Activated CD4-positive, alpha-beta T cell treated with anti-CD3 and anti-CD28 coated beads for 36 hours (primary cell): Measurements from ENCODE around the gene SNX15. TPM values are rescaled to one million over a fixed set of nuclear protein-coding genes. Genes with fewer than 3 reads are reported as not detected.

Experiments used
- ATAC-seq: fragments of 200-7000 bp; cut with Tn5 transposase; one replicate; pipeline ENCODE4 v1.10.0; 2021; ENCODE audit warnings: mild to moderate bottlenecking, moderate library complexity
- CTCF ChIA-PET: fragments of 350-600 bp; sonication (Branson Sonifier 250); formaldehyde crosslinking; loops from one replicate; lab custom pipeline; 2021; ENCODE audit warnings: antibody characterized with exemption; lab: Charles Lee
- POLR2A ChIA-PET: fragments of 350-600 bp; sonication (Branson Sonifier 250); formaldehyde crosslinking; loops from one replicate; lab custom pipeline; 2021; ENCODE audit warnings: antibody characterized with exemption, inconsistent platforms; lab: Charles Lee
- DNase-seq: peaks from one replicate; pipeline ENCODE4 v3.0.0-alpha.2; 2020
- H3K27ac Mint-ChIP-seq: one replicate; pipeline ENCODE4 v1.8.0; 2021; ENCODE audit warnings: mixed read lengths
- H3K27me3 Mint-ChIP-seq: one replicate; pipeline ENCODE4 v1.8.0; 2021; ENCODE audit warnings: mixed read lengths
- H3K36me3 Mint-ChIP-seq: one replicate; pipeline ENCODE4 v1.8.0; 2021; ENCODE audit warnings: low read depth, mixed read lengths
- H3K4me1 Mint-ChIP-seq: one replicate; pipeline ENCODE4 v1.8.0; 2021; ENCODE audit warnings: mixed read lengths
- H3K4me3 Mint-ChIP-seq: one replicate; pipeline ENCODE4 v1.8.0; 2021; ENCODE audit warnings: mild to moderate bottlenecking, moderate library complexity, mixed read lengths
- H3K9me3 Mint-ChIP-seq: one replicate; pipeline ENCODE4 v1.8.0; 2021; ENCODE audit warnings: low read depth, mixed read lengths
- intact Hi-C, 2 experiments: fragments of 100-400 bp; cut with DNase I in 1 of 2; cut with micrococcal nuclease in 1 of 2; formaldehyde crosslinking; loops; one replicate each; pipeline versions ENCODE4 v1.14.2 to v1.15.1; 2022 to 2024; cut with DNase I, micrococcal nuclease
- total RNA-seq, 2 experiments: library from RNA; stranded (reverse); gene quantifications; one replicate each; pipeline ENCODE4 v1.2.3, GENCODE V29; 2021

SNX15 gene
- total RNA-seq, 2 experiments from 2014 or later: 12.1 to 14.2 TPM

GRCh38 chr11:65057526-65057925 lies 30.3 kb downstream of the SNX15 start:
- no peak overlapping the region for H3K4me3 Mint-ChIP-seq
- ChIA-PET CTCF (interaction anchor here (0.5 kb wide), 1 partner anchor 1504 kb away, joined by 3 read pairs; no protein-coding TSS in a partner anchor), POLR2A (no interaction called here)
- DNase-seq (no peak), ATAC-seq (no peak)
- H3K27me3 Mint-ChIP-seq: no peaks in the 10 kb centered on the region
- intact Hi-C loops: no loop called here
- H3K36me3 Mint-ChIP-seq: no peaks in the 10 kb centered on the region
- no peak overlapping the region for H3K27ac Mint-ChIP-seq
- no peaks in the 10 kb centered on the region for H3K9me3 Mint-ChIP-seq
- peaks cover 21% of the 10 kb centered on the region for H3K4me1 Mint-ChIP-seq

- Mint-ChIP-seq H3K4me1 (peaks cover 21% of the 10 kb centered on the region), H3K27ac (no peak overlapping the region), H3K4me3 (no peak overlapping the region), H3K9me3 (no peaks in the 10 kb centered on the region), H3K27me3 (no peaks in the 10 kb centered on the region), H3K36me3 (no peaks in the 10 kb centered on the region)
- ChIA-PET POLR2A (no interaction called here), CTCF (interaction anchor here (0.5 kb wide), 1 partner anchor 1505 kb away, joined by 3 read pairs; no protein-coding TSS in a partner anchor)
- DNase-seq (no peak), ATAC-seq (no peak)
- intact Hi-C loops: no loop called here
These were observed 30.8 kb downstream of the SNX15 start for GRCh38 chr11:65058012-65058411.

- intact Hi-C loops: no loop called here
- Mint-ChIP-seq H3K4me3 (no peak within 1 kb of the TSS), H3K4me1 (peaks cover 16% of the 10 kb centered on the region), H3K9me3 (no peaks in the 10 kb centered on the region), H3K36me3 (no peaks in the 10 kb centered on the region), H3K27me3 (no peaks in the 10 kb centered on the region), H3K27ac (no peak within 1 kb of the TSS)
- POLR2A ChIA-PET: no interaction called here
- ATAC-seq (no peak), DNase-seq (no peak)
- CTCF ChIA-PET: interaction anchor here (1.0 kb wide), 1 partner anchor 44 kb away, joined by 4 read pairs; no protein-coding TSS in a partner anchor
These were observed 31.3 kb downstream of the SNX15 start, which contains the start of gene NAALADL1 for GRCh38 chr11:65058419-65059054. Gene NAALADL1 (minus strand): TSS chr11:65058553. CDS start chr11:65058521, 32 bp downstream.

DNA sequence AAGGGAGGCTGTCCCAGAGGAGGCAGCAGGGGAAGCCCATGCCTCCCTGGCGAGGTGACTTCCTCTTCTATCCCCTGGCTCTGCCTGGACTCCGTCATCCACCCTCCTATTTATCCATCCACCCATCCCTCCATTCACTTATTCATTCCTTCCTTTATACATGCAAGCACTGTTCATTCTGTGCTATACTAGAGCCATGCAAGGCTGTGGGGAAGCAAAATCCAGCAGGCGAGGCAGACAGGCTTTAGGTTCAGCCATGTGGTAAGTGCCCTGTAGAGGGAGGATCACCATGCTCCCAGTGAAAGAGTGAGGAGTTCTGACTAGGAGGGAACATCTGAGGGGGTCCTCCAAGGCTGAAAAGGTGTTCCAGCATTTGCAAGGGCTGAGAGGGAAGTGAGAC lies 32.3 kb downstream of the SNX15 start:
- Mint-ChIP-seq H3K27me3 (no peaks in the 10 kb centered on the region), H3K4me3 (no peak overlapping the region), H3K36me3 (no peaks in the 10 kb centered on the region), H3K9me3 (no peaks in the 10 kb centered on the region), H3K4me1 (peaks cover 6% of the 10 kb centered on the region), H3K27ac (no peak overlapping the region)
- ATAC-seq (no peak), DNase-seq (no peak)
- intact Hi-C loops: no loop called here
- POLR2A ChIA-PET: no interaction called here
- CTCF ChIA-PET: interaction anchor here (0.7 to 1.0 kb wide), 2 partner anchors 45 to 76 kb away, joined by 3 to 4 read pairs; no protein-coding TSS in a partner anchor

- DNase-seq: no peak
- Mint-ChIP-seq H3K27me3 (no peaks in the 10 kb centered on the region), H3K36me3 (no peaks in the 10 kb centered on the region), H3K27ac (no peak overlapping the region), H3K9me3 (no peaks in the 10 kb centered on the region), H3K4me3 (no peak overlapping the region), H3K4me1 (peaks cover 4% of the 10 kb centered on the region)
- ChIA-PET CTCF (no interaction called here), POLR2A (no interaction called here)
- ATAC-seq: no peak
- intact Hi-C loops: no loop called here
These were observed 33.0 kb downstream of the SNX15 start for GRCh38 chr11:65059959-65060824.

DNA sequence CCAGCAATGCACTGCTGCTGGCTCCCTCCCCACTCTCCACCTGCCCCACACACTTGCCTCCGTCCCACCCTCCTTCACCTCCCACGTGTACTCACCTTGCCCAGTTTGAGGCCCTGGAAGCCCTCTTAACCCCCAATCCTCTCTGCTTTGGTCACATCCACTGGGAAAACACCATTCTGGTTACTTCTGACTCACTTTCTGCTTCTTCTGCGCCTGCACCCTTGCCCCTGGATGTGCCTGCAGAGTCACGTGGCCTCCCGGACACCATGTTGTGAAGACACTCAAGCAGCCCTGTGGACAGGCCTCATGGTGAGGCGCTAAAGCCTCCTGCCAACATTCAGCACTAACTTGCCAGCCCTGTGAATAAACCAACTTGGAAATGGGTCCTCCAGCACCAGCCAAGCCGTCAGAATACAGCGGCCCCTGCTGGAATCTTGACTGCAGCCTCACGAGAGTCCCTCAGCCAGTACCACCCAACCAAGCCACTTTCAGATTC lies 33.7 kb downstream of the SNX15 start:
- Mint-ChIP-seq H3K27ac (no peak overlapping the region), H3K36me3 (no peaks in the 10 kb centered on the region), H3K4me1 (peaks cover 4% of the 10 kb centered on the region), H3K9me3 (no peaks in the 10 kb centered on the region), H3K4me3 (no peak overlapping the region), H3K27me3 (no peaks in the 10 kb centered on the region)
- ATAC-seq: peak; percentile 36
- intact Hi-C loops: no loop called here
- DNase-seq: peak; percentile 33
- ChIA-PET CTCF (no interaction called here), POLR2A (no interaction called here)

DNA sequence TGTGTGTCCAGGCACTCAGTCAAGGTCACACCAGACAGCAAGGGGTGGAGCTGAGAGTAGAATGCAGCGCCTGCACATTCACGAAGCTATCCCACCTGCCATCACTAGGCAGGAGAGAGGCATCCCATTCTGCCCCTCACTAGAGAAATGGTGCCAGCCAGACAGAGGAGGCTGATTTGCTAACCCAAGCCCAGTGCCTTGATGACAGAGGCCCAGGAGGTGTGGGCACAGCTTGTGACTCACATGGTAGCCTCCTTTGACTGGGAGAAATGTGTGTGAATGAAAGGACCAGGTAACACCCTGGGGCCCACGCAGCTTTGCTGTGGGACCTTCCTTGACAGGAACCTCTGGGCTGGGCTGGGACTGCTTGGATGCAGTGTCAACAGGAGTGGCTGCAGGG lies 36.3 kb downstream of the SNX15 start:
- peak; percentile 58 for ATAC-seq
- Mint-ChIP-seq H3K9me3 (no peaks in the 10 kb centered on the region), H3K4me1 (peaks cover 4% of the 10 kb centered on the region), H3K27me3 (no peaks in the 10 kb centered on the region), H3K4me3 (no peak overlapping the region), H3K27ac (no peak overlapping the region), H3K36me3 (no peaks in the 10 kb centered on the region)
- POLR2A ChIA-PET: interaction anchor here (0.6 to 1.4 kb wide), 2 partner anchors 13 to 17 kb away, joined by 3 to 7 read pairs; no protein-coding TSS in a partner anchor
- CTCF ChIA-PET: interaction anchor here (0.7 kb wide), 1 partner anchor 53 kb away, joined by 3 read pairs; no protein-coding TSS in a partner anchor
- no peak for DNase-seq
- intact Hi-C loops: no loop called here

GRCh38 chr11:65064847-65065240 lies 37.6 kb downstream of the SNX15 start:
- H3K4me1 Mint-ChIP-seq: peaks cover 4% of the 10 kb centered on the region
- ATAC-seq (no peak), DNase-seq (no peak)
- CTCF ChIA-PET: interaction anchor here (0.6 to 0.9 kb wide), 2 partner anchors 75 to 265 kb away, joined by 3 read pairs; no protein-coding TSS in a partner anchor
- no peaks in the 10 kb centered on the region for H3K36me3 Mint-ChIP-seq
- intact Hi-C loops: no loop called here
- POLR2A ChIA-PET: interaction anchor here (1.4 kb wide), 1 partner anchor 12 kb away, joined by 3 read pairs; no protein-coding TSS in a partner anchor
- no peak overlapping the region for H3K4me3 Mint-ChIP-seq
- H3K27ac Mint-ChIP-seq: no peak overlapping the region
- H3K9me3 Mint-ChIP-seq: no peaks in the 10 kb centered on the region
- H3K27me3 Mint-ChIP-seq: no peaks in the 10 kb centered on the region

GRCh38 chr11:65065851-65066250 lies 38.6 kb downstream of the SNX15 start:
- Mint-ChIP-seq H3K4me3 (no peak overlapping the region), H3K4me1 (peaks cover 2% of the 10 kb centered on the region), H3K27me3 (no peaks in the 10 kb centered on the region), H3K36me3 (no peaks in the 10 kb centered on the region), H3K27ac (no peak overlapping the region), H3K9me3 (no peaks in the 10 kb centered on the region)
- DNase-seq (no peak), ATAC-seq (no peak)
- CTCF ChIA-PET: no interaction called here
- POLR2A ChIA-PET: no interaction called here
- intact Hi-C loops: no loop called here

- Mint-ChIP-seq H3K4me3 (no peak overlapping the region), H3K9me3 (no peaks in the 10 kb centered on the region), H3K4me1 (no peaks in the 10 kb centered on the region), H3K36me3 (no peaks in the 10 kb centered on the region), H3K27me3 (no peaks in the 10 kb centered on the region), H3K27ac (no peak overlapping the region)
- intact Hi-C loops: no loop called here
- DNase-seq (no peak), ATAC-seq (no peak)
- POLR2A ChIA-PET: no interaction called here
- CTCF ChIA-PET: no interaction called here
These were observed 39.1 kb downstream of the SNX15 start for GRCh38 chr11:65066315-65066714.

DNA sequence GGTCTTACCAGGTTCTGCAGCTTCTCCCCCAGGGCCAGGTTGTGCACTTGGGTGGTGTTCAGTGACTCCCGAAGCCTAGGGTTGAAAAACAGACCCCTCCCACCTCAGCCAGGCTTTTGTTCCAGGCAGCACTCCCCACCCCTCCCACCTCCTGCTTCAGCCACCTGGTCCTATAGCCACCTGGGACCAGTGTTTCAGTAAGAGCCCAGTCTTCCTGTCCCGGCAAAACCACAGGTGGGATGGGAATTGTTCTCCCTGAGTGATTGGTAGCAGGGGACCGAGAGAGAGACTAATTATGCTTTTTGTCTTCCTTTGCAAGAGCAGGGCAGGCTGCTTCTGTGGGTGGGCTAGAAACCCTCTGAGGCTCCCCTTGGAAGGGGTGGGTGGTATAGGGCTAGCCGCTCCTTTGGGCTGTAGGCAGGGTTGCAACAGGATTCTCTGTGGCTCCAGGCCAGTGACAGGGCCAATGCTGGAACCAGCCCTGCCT lies 39.6 kb downstream of the SNX15 start:
- no peaks in the 10 kb centered on the region for H3K9me3 Mint-ChIP-seq
- POLR2A ChIA-PET: no interaction called here
- no peak overlapping the region for H3K4me3 Mint-ChIP-seq
- H3K36me3 Mint-ChIP-seq: no peaks in the 10 kb centered on the region
- H3K27me3 Mint-ChIP-seq: no peaks in the 10 kb centered on the region
- intact Hi-C loops: no loop called here
- no peak for ATAC-seq
- CTCF ChIA-PET: no interaction called here
- no peaks in the 10 kb centered on the region for H3K4me1 Mint-ChIP-seq
- H3K27ac Mint-ChIP-seq: no peak overlapping the region
- no peak for DNase-seq
